NB4 (cell line): ENCODE results near the gene ARFGEF3.

ENCODE experiments used
- MYC ChIP-seq: IDR thresholded peaks from 2 replicates; pipeline ENCODE4 v1.6.1; 2011; ENCODE audit warnings: low read depth, low read length
- POLR2A ChIP-seq: IDR thresholded peaks from 2 replicates; pipeline ENCODE4 v1.6.1; 2011; ENCODE audit warnings: mild to moderate bottlenecking; ENCODE audit not compliant: insufficient read length; ENCODE audit errors: extremely low read depth
- TF ChIP-seq, protein P1 (sequence below): IDR thresholded peaks from 2 replicates; pipeline ENCODE4 v1.6.1; 2011; ENCODE audit warnings: low read depth, low read length
- TF ChIP-seq, protein P2 (sequence below): IDR thresholded peaks from one replicate; pipeline ENCODE4 v1.5.1; 2012; ENCODE audit warnings: low read depth, low read length

DNA sequence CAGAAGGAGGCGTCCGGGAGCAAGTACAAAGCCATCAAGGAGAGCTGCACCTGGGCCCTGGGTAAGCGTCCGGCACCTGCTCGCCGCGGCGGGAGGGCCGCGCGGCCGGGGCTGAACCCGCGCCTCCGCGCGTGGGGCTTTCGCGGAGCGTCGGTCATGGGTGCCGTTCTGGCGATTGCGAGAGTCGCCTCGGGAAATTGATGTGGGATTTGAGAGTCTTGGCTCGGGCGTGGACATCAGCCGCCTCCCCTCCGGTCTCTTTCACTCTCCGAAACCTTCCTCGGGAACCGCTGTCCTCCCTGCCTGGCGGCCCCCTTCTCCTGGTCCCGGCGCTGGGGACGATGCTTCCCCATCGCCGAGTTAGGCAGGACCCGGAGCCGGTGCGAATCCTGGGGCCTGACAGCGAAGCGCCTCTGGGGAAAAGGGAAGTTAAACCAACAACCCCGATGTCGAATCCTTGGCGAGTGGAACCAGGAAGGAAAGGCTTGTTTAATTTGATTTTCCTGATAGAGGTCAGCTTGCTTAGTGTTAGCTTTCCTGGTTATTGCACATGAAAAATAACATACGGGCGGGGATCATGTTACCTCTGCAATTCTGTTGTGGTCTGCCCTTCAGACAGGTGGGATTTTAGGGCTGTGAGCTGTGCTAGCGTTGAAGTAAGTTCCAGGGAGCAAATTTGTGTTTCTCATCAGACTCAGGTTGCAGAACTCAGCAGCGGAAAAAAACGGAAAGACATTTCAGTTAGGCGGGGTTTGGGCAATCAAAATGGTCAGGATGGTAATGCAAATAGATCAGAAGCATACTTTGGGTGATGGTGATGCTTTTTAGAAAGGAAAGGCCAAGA is 594 bp downstream of the ARFGEF3 start:
- TF ChIP-seq POLR2A (no peak), MYC (no peak)
- TF ChIP-seq, protein P1, sequence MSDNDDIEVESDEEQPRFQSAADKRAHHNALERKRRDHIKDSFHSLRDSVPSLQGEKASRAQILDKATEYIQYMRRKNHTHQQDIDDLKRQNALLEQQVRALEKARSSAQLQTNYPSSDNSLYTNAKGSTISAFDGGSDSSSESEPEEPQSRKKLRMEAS = no peak
- TF ChIP-seq, protein P2, sequence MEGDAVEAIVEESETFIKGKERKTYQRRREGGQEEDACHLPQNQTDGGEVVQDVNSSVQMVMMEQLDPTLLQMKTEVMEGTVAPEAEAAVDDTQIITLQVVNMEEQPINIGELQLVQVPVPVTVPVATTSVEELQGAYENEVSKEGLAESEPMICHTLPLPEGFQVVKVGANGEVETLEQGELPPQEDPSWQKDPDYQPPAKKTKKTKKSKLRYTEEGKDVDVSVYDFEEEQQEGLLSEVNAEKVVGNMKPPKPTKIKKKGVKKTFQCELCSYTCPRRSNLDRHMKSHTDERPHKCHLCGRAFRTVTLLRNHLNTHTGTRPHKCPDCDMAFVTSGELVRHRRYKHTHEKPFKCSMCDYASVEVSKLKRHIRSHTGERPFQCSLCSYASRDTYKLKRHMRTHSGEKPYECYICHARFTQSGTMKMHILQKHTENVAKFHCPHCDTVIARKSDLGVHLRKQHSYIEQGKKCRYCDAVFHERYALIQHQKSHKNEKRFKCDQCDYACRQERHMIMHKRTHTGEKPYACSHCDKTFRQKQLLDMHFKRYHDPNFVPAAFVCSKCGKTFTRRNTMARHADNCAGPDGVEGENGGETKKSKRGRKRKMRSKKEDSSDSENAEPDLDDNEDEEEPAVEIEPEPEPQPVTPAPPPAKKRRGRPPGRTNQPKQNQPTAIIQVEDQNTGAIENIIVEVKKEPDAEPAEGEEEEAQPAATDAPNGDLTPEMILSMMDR = no peak
